ENCODE measurements around the gene FILIP1.

Gene FILIP1

DNA sequence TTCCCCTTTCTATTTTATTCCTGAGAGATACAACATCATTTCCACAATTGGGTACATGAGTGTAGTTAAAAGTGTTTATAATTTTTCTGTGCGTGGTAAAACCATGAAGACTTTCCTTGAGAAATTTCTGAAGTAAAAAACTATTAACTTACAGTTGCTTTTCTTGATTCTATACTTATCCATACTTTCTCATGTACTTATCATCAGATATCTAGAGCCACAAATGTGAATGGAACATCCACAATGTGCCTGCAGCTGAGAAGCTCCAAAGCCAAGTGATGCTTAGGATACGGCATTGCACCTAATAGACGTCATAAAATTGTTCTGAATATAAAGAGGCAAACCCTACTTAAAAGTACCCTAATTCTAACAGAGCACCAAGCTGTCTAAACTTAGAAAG is 2.9 kb downstream of the FILIP1 start:
- Histone ChIP-seq H2BK12ac (ENCODE audit: low read length) (no peak overlapping the region), H3K4me2 (ENCODE audit: low read length) (no peak overlapping the region), H2BK120ac (ENCODE audit: insufficient read depth, low read length, poor library complexity) (no peak overlapping the region), H4K91ac (ENCODE audit: low read depth, low read length) (no peak overlapping the region), H2AK5ac (ENCODE audit: low read length) (no peak overlapping the region), H3K27me3 (ENCODE audit: insufficient read depth, low read length) (no peaks in the 10 kb centered on the region), H3K18ac (ENCODE audit: low read length) (no peak overlapping the region), H3K4me3 (ENCODE audit: low read depth, low read length) (no peak overlapping the region), H3K9me3 (ENCODE audit: insufficient read depth, low read depth, low read length) (no peaks in the 10 kb centered on the region), H3K9ac (ENCODE audit: low read length) (no peak overlapping the region), H3K79me1 (ENCODE audit: low read length) (no peaks in the 10 kb centered on the region), H4K8ac (ENCODE audit: low read depth, low read length) (no peak overlapping the region), H3K14ac (ENCODE audit: low read length) (no peak overlapping the region), H3K4ac (ENCODE audit: low read depth, low read length) (no peak overlapping the region), H3K27ac (ENCODE audit: low read depth, low read length) (no peak overlapping the region), H3K36me3 (ENCODE audit: control insufficient read depth in 1 of 2, insufficient read depth in 2 of 2, low read length in 2 of 2) (no peaks in the 10 kb centered on the region), H4K12ac (ENCODE audit: low read depth, low read length) (no peak overlapping the region), H2BK5ac (ENCODE audit: low read depth, low read length, poor library complexity) (no peak overlapping the region), H3K4me1 (ENCODE audit: control insufficient read depth in 1 of 2, insufficient read depth in 2 of 2, low read length in 2 of 2) (no peaks in the 10 kb centered on the region), H3K23ac (ENCODE audit: low read length) (no peak overlapping the region), H3K79me2 (ENCODE audit: control insufficient read depth, insufficient read depth, low read length, poor library complexity) (no peaks in the 10 kb centered on the region), H2AFZ (ENCODE audit: insufficient read depth, low read length, poor library complexity) (no peak overlapping the region)
- DNase-seq, result no peak
- no CpG with 5 or more reads among the region's 3 CpGs for whole genome bisulfite sequencing (ENCODE audit: extremely low coverage, insufficient coverage, insufficient read length)

DNA sequence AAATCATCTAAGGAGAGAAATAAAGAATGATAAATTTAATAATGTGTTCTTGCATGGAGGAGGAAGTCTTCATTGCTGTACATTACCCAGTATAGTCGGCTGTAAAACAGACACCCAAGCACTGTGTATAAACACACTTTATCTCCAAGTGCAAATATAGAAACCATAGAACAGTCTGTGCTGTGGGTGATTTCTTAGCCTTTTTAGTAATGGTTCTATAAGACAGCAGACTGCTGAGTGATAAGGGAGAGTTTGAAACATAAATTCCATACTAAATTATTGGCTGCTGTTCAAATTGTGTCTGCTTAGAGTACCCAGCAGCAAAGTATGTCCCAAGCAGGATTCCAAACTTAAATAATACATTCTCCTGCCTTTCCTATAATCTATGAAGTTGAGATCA is 4.6 kb downstream of the FILIP1 start:
- Histone ChIP-seq H2BK120ac (ENCODE audit: insufficient read depth, low read length, poor library complexity) (no peak overlapping the region), H3K18ac (ENCODE audit: low read length) (no peak overlapping the region), H4K12ac (ENCODE audit: low read depth, low read length) (no peak overlapping the region), H3K23ac (ENCODE audit: low read length) (no peak overlapping the region), H3K4me1 (ENCODE audit: control insufficient read depth in 1 of 2, insufficient read depth in 2 of 2, low read length in 2 of 2) (no peaks in the 10 kb centered on the region), H4K91ac (ENCODE audit: low read depth, low read length) (no peak overlapping the region), H2BK12ac (ENCODE audit: low read length) (no peak overlapping the region), H3K14ac (ENCODE audit: low read length) (no peak overlapping the region), H3K4me3 (ENCODE audit: low read depth, low read length) (no peak overlapping the region), H3K27me3 (ENCODE audit: insufficient read depth, low read length) (no peaks in the 10 kb centered on the region), H3K4me2 (ENCODE audit: low read length) (no peak overlapping the region), H2BK5ac (ENCODE audit: low read depth, low read length, poor library complexity) (no peak overlapping the region), H3K79me1 (ENCODE audit: low read length) (no peaks in the 10 kb centered on the region), H4K8ac (ENCODE audit: low read depth, low read length) (no peak overlapping the region), H3K79me2 (ENCODE audit: control insufficient read depth, insufficient read depth, low read length, poor library complexity) (no peaks in the 10 kb centered on the region), H3K27ac (ENCODE audit: low read depth, low read length) (no peak overlapping the region), H3K4ac (ENCODE audit: low read depth, low read length) (no peak overlapping the region), H3K36me3 (ENCODE audit: control insufficient read depth in 1 of 2, insufficient read depth in 2 of 2, low read length in 2 of 2) (no peaks in the 10 kb centered on the region), H3K9me3 (ENCODE audit: insufficient read depth, low read depth, low read length) (no peaks in the 10 kb centered on the region), H2AK5ac (ENCODE audit: low read length) (no peak overlapping the region), H2AFZ (ENCODE audit: insufficient read depth, low read length, poor library complexity) (no peak overlapping the region), H3K9ac (ENCODE audit: low read length) (no peak overlapping the region)
- WGBS (ENCODE audit: extremely low coverage, insufficient coverage, insufficient read length), result no CpG with 5 or more reads among the region's 1 CpG
- no peak for DNase-seq

DNA sequence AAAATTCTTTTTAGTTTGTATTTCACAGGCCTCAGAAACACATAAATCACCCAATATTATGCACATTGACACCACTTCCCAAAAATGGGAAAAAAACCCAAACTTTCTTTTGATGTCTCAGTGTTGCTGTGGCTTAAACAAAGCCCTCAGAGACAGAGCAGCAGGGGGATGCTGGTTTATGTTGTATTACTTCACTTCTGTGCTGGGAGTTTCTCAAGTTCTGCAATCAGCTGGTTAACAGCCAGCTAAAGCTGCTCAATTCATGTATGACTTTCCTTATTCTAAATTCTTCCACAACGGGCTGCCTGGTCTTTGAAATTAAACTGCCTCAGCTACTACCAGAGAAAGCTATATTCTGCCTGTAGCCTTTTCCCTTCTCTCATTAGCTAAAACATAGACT is 5.6 kb downstream of the FILIP1 start:
- H3K4ac ChIP-seq (ENCODE audit: low read depth, low read length), result no peak overlapping the region
- no peak overlapping the region for H4K8ac ChIP-seq (ENCODE audit: low read depth, low read length)
- no peak overlapping the region for H2BK5ac ChIP-seq (ENCODE audit: low read depth, low read length, poor library complexity)
- H3K79me1 ChIP-seq (ENCODE audit: low read length), result no peaks in the 10 kb centered on the region
- H3K4me2 ChIP-seq (ENCODE audit: low read length), result no peak overlapping the region
- H3K9me3 ChIP-seq (ENCODE audit: insufficient read depth, low read depth, low read length), result no peaks in the 10 kb centered on the region
- H3K9ac ChIP-seq (ENCODE audit: low read length), result no peak overlapping the region
- H4K91ac ChIP-seq (ENCODE audit: low read depth, low read length), result no peak overlapping the region
- no peaks in the 10 kb centered on the region for H3K79me2 ChIP-seq (ENCODE audit: control insufficient read depth, insufficient read depth, low read length, poor library complexity)
- no peak overlapping the region for H2AFZ ChIP-seq (ENCODE audit: insufficient read depth, low read length, poor library complexity)
- H2AK5ac ChIP-seq (ENCODE audit: low read length), result no peak overlapping the region
- DNase-seq, result no peak
- H2BK12ac ChIP-seq (ENCODE audit: low read length), result no peak overlapping the region
- no peak overlapping the region for H3K14ac ChIP-seq (ENCODE audit: low read length)
- H3K23ac ChIP-seq (ENCODE audit: low read length), result no peak overlapping the region
- H4K12ac ChIP-seq (ENCODE audit: low read depth, low read length), result no peak overlapping the region
- no peak overlapping the region for H3K27ac ChIP-seq (ENCODE audit: low read depth, low read length)
- H2BK120ac ChIP-seq (ENCODE audit: insufficient read depth, low read length, poor library complexity), result no peak overlapping the region
- H3K27me3 ChIP-seq (ENCODE audit: insufficient read depth, low read length), result no peaks in the 10 kb centered on the region
- no peak overlapping the region for H3K18ac ChIP-seq (ENCODE audit: low read length)
- H3K36me3 ChIP-seq (ENCODE audit: control insufficient read depth in 1 of 2, insufficient read depth in 2 of 2, low read length in 2 of 2), result no peaks in the 10 kb centered on the region
- no peak overlapping the region for H3K4me3 ChIP-seq (ENCODE audit: low read depth, low read length)
- no peaks in the 10 kb centered on the region for H3K4me1 ChIP-seq (ENCODE audit: control insufficient read depth in 1 of 2, insufficient read depth in 2 of 2, low read length in 2 of 2)
- WGBS (ENCODE audit: extremely low coverage, insufficient coverage, insufficient read length), result no CpG with 5 or more reads among the region's 1 CpG

DNA sequence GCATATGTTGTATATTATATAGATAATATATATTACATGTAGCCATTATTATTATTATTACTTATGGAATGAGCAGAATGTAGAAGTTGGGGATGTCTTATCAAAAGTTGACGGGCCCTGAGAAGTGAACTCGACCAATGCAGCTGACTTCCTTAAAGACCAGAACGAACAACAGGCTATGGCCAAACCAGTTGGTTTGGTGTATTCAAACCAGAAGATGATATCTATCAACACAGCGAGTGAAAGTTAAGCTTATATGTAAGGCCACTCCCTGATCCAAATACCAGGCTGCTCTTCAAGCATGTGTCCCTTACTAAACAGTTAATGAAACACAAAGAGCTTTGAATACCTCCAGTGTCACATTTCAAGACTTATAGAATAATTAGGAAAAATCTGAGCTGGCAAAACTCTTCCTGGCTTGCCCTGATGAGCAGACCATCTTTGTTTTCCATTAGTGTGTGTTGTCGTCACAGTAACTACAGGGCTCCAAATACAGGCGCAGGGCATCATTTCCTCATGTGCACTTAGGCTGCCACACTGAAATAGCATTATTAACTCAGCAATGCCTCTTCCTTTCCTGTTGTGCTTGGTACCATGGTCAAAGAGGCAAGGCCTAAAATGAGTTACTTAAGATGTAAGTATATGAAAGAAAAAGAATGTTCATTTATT is 6.6 kb downstream of the FILIP1 start:
- Histone ChIP-seq H3K79me2 (ENCODE audit: control insufficient read depth, insufficient read depth, low read length, poor library complexity) (no peaks in the 10 kb centered on the region), H3K23ac (ENCODE audit: low read length) (no peak overlapping the region), H3K79me1 (ENCODE audit: low read length) (no peaks in the 10 kb centered on the region), H2AFZ (ENCODE audit: insufficient read depth, low read length, poor library complexity) (no peak overlapping the region), H4K91ac (ENCODE audit: low read depth, low read length) (no peak overlapping the region), H3K4me1 (ENCODE audit: control insufficient read depth in 1 of 2, insufficient read depth in 2 of 2, low read length in 2 of 2) (no peaks in the 10 kb centered on the region), H3K9me3 (ENCODE audit: insufficient read depth, low read depth, low read length) (no peaks in the 10 kb centered on the region), H3K27ac (ENCODE audit: low read depth, low read length) (no peak overlapping the region), H2BK5ac (ENCODE audit: low read depth, low read length, poor library complexity) (no peak overlapping the region), H2BK12ac (ENCODE audit: low read length) (no peak overlapping the region), H4K8ac (ENCODE audit: low read depth, low read length) (no peak overlapping the region), H3K36me3 (ENCODE audit: control insufficient read depth in 1 of 2, insufficient read depth in 2 of 2, low read length in 2 of 2) (no peaks in the 10 kb centered on the region), H2AK5ac (ENCODE audit: low read length) (no peak overlapping the region), H3K27me3 (ENCODE audit: insufficient read depth, low read length) (no peaks in the 10 kb centered on the region), H3K4ac (ENCODE audit: low read depth, low read length) (no peak overlapping the region), H3K9ac (ENCODE audit: low read length) (no peak overlapping the region), H2BK120ac (ENCODE audit: insufficient read depth, low read length, poor library complexity) (no peak overlapping the region), H4K12ac (ENCODE audit: low read depth, low read length) (no peak overlapping the region), H3K18ac (ENCODE audit: low read length) (no peak overlapping the region), H3K4me3 (ENCODE audit: low read depth, low read length) (no peak overlapping the region), H3K14ac (ENCODE audit: low read length) (no peak overlapping the region), H3K4me2 (ENCODE audit: low read length) (no peak overlapping the region)
- no peak for DNase-seq
- no CpG with 5 or more reads among the region's 6 CpGs for WGBS (ENCODE audit: extremely low coverage, insufficient coverage, insufficient read length)
